C4-2B (cell line): Measurements from ENCODE around the gene SLC2A2.

Source experiments
- H3K27ac ChIP-seq: fragments of 450-650 bp; 2 replicates; pipeline ENCODE4 v1.5.1; 2017
- CTCF ChIP-seq: fragments of 450-650 bp; conservative IDR thresholded peaks from 2 replicates; pipeline ENCODE4 v1.5.1; 2017; ENCODE audit warnings: mild to moderate bottlenecking
- ZFX ChIP-seq: fragments of 450-650 bp; IDR thresholded peaks from 2 replicates; pipeline ENCODE4 v1.6.1; 2017

The SLC2A2 gene

DNA sequence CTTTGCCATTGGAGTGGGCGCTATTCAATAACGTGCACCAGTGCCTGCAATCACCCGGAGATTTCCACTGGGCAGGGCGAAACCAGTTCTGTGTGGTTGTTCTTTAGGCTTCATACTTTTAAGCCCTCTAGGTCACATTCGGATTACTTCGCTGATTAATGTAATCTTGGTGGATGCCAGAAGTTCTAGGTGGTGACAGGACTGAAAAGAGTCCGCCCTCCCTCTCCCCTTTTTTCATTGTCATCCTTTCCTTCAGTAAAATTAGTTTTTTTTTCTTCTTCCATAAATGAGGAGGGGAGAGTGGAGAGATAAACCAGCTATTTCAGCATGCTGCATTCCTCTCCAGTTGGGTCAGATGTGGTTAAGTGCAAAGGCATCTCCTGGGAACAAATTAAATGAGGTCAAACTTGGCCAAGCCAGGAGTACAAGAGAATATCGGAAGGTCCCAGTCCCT, 2.3 kb upstream of the SLC2A2 start:
- H3K27ac ChIP-seq, result no peak overlapping the region
- TF ChIP-seq CTCF, result no peak
- TF ChIP-seq ZFX, result no peak

GRCh38 chr3:171028025-171028778, 1.7 kb upstream of the SLC2A2 start:
- no peak overlapping the region for H3K27ac ChIP-seq
- TF ChIP-seq ZFX, result no peak

GRCh38 chr3:171023566-171023965, 3.0 kb downstream of the SLC2A2 start:
- TF ChIP-seq ZFX (no peak), CTCF (no peak)
- no peak overlapping the region for H3K27ac ChIP-seq

DNA sequence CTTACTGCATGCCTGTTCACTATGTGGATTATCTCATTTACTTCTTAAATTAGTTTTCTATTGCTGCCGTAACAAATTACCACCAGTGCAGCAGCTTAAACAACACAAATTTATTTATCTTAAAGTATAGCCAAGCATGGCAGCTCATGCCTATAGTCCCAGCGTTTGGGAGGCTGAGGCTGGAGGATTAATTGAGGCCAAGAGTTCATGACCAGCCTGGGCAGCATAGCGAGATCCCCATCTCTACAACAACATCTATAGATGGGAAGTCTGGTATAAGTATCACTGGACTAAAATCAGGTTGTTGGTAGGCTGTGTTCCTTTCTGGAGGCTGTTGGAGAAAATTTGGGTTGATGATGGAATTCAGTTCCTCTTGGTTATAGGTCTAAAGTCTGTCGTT, 5.1 kb downstream of the SLC2A2 start:
- H3K27ac ChIP-seq, result no peak overlapping the region
- no peak for TF ChIP-seq ZFX
- no peak for TF ChIP-seq CTCF

- no peak overlapping the region for H3K27ac ChIP-seq
- TF ChIP-seq CTCF, result peak; percentile 43
- TF ChIP-seq ZFX, result no peak
Observed at GRCh38 chr3:171018156-171018935, 8.2 kb downstream of the SLC2A2 start.

- H3K27ac ChIP-seq, result no peak overlapping the region
- TF ChIP-seq CTCF (no peak), ZFX (no peak)
Observed at GRCh38 chr3:171013822-171014748, 12.4 kb downstream of the SLC2A2 start.

DNA sequence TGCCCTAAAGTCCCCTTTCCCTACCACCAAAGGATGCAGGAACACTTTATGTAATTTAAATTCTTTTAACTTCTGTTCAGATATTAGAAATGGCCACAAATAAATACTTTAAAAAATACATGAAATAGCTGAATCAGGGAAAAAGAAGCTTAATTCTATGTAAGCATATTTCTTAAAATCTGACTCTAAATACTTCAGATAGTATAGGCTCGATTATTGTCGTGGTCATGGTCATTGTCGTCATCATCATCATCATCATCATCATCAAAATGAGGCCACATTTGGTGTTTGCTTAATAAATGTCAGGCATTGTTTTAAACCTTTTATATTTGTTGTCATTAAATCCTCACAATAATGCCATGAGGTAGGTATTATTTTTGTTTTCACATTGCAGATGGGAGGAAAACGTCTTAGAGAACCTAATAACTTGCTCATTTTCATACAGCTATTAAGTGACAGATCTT, 14.6 kb downstream of the SLC2A2 start:
- TF ChIP-seq ZFX (no peak), CTCF (no peak)

More for the DNA sequence above, 14.6 kb downstream of the SLC2A2 start:
- no peak overlapping the region for H3K27ac ChIP-seq
